A673 (cell line): Measurements from ENCODE around the gene NT5DC2. TPM values are rescaled to one million over a fixed set of nuclear protein-coding genes. Genes with fewer than 3 reads are reported as not detected.

Source experiments
- BruUV-seq: library from RNA; stranded (reverse); fragments of 400-500 nt; replicated peaks from 2 replicates; lab custom pipeline; 2021; lab: Mats Ljungman, UMichigan
- CTCF ChIA-PET: fragments of 300-600 bp; sonication (Branson Sonifier 250); formaldehyde crosslinking; loops from one replicate; lab custom pipeline; 2022; ENCODE audit warnings: antibody characterized with exemption; lab: Charles Lee
- POLR2A ChIA-PET: fragments of 300-600 bp; sonication (Branson Sonifier 250); formaldehyde crosslinking; loops from one replicate; lab custom pipeline; 2022; ENCODE audit warnings: antibody characterized with exemption; ENCODE audit not compliant: low non-redundant PET; lab: Charles Lee
- DNase-seq: peaks from one replicate; pipeline ENCODE4 v3.0.0-alpha.2; 2015; ENCODE audit warnings: low spot score
- H3K27ac ChIP-seq: fragments of 200-600 bp; sonication (generic); 2 replicates; pipeline ENCODE4 v1.5.1; 2016; ENCODE audit warnings: mixed run types, low read depth, mild to moderate bottlenecking, mixed read lengths, antibody characterized with exemption, low read length; ENCODE audit not compliant: poor library complexity, severe bottlenecking
- H3K27me3 ChIP-seq: fragments of 200-600 bp; sonication (generic); replicated peaks from 2 replicates; pipeline ENCODE4 v1.6.1; 2017; ENCODE audit warnings: mixed run types, low read depth, mild to moderate bottlenecking, mixed read lengths, antibody characterized with exemption, low read length; ENCODE audit not compliant: insufficient read depth, poor library complexity
- H3K36me3 ChIP-seq: fragments of 200-600 bp; sonication (generic); 2 replicates; pipeline ENCODE4 v1.6.1; 2016; ENCODE audit warnings: mixed run types, mild to moderate bottlenecking, mixed read lengths, antibody characterized with exemption, low read length; ENCODE audit not compliant: insufficient read depth, poor library complexity, severe bottlenecking
- H3K4me1 ChIP-seq: fragments of 200-600 bp; sonication (generic); 2 replicates; pipeline ENCODE4 v1.6.1; 2017; ENCODE audit warnings: mixed run types, mild to moderate bottlenecking, mixed read lengths, antibody characterized with exemption, low read length; ENCODE audit not compliant: insufficient read depth, poor library complexity, severe bottlenecking
- H3K4me3 ChIP-seq: fragments of 200-600 bp; sonication (generic); 2 replicates; pipeline ENCODE4 v1.5.1; 2016; ENCODE audit warnings: low read depth, mixed run types, mild to moderate bottlenecking, mixed read lengths, low read length; ENCODE audit not compliant: poor library complexity, severe bottlenecking
- H3K9me3 ChIP-seq: fragments of 200-600 bp; sonication (generic); 2 replicates; pipeline ENCODE4 v1.6.1; 2016; ENCODE audit warnings: mixed run types, low read depth, mild to moderate bottlenecking, mixed read lengths, antibody characterized with exemption, low read length; ENCODE audit not compliant: poor library complexity, severe bottlenecking
- CTCF ChIP-seq: fragments of 300-800, 200-600 bp; sonication (generic); conservative IDR thresholded peaks from 2 replicates; pipeline ENCODE4 v1.5.1; 2017; ENCODE audit warnings: low read depth, mild to moderate bottlenecking, antibody characterized with exemption, low read length, moderate library complexity, mixed read lengths
- EZH2 ChIP-seq: fragments of 200-600 bp; sonication (generic); IDR thresholded peaks from 2 replicates; pipeline ENCODE4 v1.6.1; 2017; ENCODE audit warnings: borderline replicate concordance, low read depth, mild to moderate bottlenecking, mixed read lengths, antibody characterized with exemption, low read length; ENCODE audit not compliant: poor library complexity, severe bottlenecking
- intact Hi-C: fragments of 100-400 bp; cut with micrococcal nuclease; formaldehyde crosslinking; loops from one replicate; pipeline ENCODE4 v1.10.0; 2022; ENCODE audit not compliant: unreplicated experiment
- total RNA-seq: library from RNA; stranded (reverse); gene quantifications from 2 replicates; pipeline ENCODE4 v1.2.3, GENCODE V29; 2021

The NT5DC2 gene
- total RNA-seq, 1 experiment from 2014 or later = 108 TPM

- Histone ChIP-seq H3K27ac (no peak overlapping the region), H3K36me3 (peaks cover 9% of the 10 kb centered on the region), H3K4me3 (no peak overlapping the region), H3K27me3 (no peaks in the 10 kb centered on the region), H3K4me1 (peaks cover 5% of the 10 kb centered on the region), H3K9me3 (no peaks in the 10 kb centered on the region)
- POLR2A ChIA-PET = no interaction called here
- CTCF ChIA-PET = no interaction called here
- BruUV-seq = no TSS peak
- no peak for DNase-seq
- intact Hi-C loops = no loop called here
- TF ChIP-seq CTCF (no peak), EZH2 (no peak)
Measured at GRCh38 chr3:52523386-52524257, 10.0 kb downstream of the NT5DC2 start.

GRCh38 chr3:52522651-52523251, 10.9 kb downstream of the NT5DC2 start:
- Histone ChIP-seq H3K9me3 (no peaks in the 10 kb centered on the region), H3K27me3 (no peaks in the 10 kb centered on the region), H3K4me1 (peaks cover 5% of the 10 kb centered on the region), H3K27ac (no peak overlapping the region), H3K36me3 (peaks cover 9% of the 10 kb centered on the region), H3K4me3 (no peak overlapping the region)
- TF ChIP-seq EZH2 (no peak), CTCF (no peak)
- intact Hi-C loops = no loop called here
- DNase-seq = no peak
- no TSS peak for BruUV-seq
- POLR2A ChIA-PET = no interaction called here
- CTCF ChIA-PET = no interaction called here

GRCh38 chr3:52521881-52522650, 11.6 kb downstream of the NT5DC2 start:
- H3K27ac ChIP-seq = no peak overlapping the region
- POLR2A ChIA-PET = no interaction called here
- no peak for TF ChIP-seq CTCF
- TF ChIP-seq EZH2 = no peak
- intact Hi-C loops = no loop called here
- DNase-seq = no peak
- peaks cover 9% of the 10 kb centered on the region for H3K36me3 ChIP-seq
- H3K27me3 ChIP-seq = no peaks in the 10 kb centered on the region
- CTCF ChIA-PET = no interaction called here
- H3K4me3 ChIP-seq = no peak overlapping the region
- no peaks in the 10 kb centered on the region for H3K9me3 ChIP-seq
- no TSS peak for BruUV-seq
- peaks cover 5% of the 10 kb centered on the region for H3K4me1 ChIP-seq
